HepG2 (cell line): ENCODE measurements around the gene ALLC. TPM values are rescaled to one million over a fixed set of nuclear protein-coding genes. Genes with fewer than 3 reads are reported as not detected.

Source experiments
- ATAC-seq: fragments of 200-7000 bp; cut with Tn5 transposase; 3 replicates; pipeline ENCODE4 v1.9.1; 2020; ENCODE audit warnings: mild to moderate bottlenecking, moderate library complexity
- BruUV-seq: library from RNA; stranded (reverse); fragments of 400-500 nt; replicated peaks from 2 replicates; lab custom pipeline; 2021; lab: Mats Ljungman, UMichigan
- CTCF ChIA-PET: fragments of 300-600 bp; formaldehyde crosslinking; extraction: SDS; loops from one replicate; lab custom pipeline; 2021; ENCODE audit warnings: low total read pairs, inconsistent platforms, low intra/inter-chr PET ratio; lab: Yijun Ruan, JAX
- POLR2A ChIA-PET: fragments of 350-600 bp; sonication (Branson Sonifier 250); formaldehyde crosslinking; loops from one replicate; lab custom pipeline; 2020; ENCODE audit warnings: antibody characterized with exemption, inconsistent platforms; lab: Yijun Ruan, JAX
- DNase-seq: peaks from one replicate; pipeline ENCODE4 v3.0.0-alpha.2; 2015; ENCODE audit warnings: low spot score
- FAIRE-seq: peaks from 3 replicates; lab custom pipeline; 2011; peaks lifted over from hg19 to GRCh38; lab: Jason Lieb, UNC
- H2AFZ ChIP-seq: one replicate; pipeline ENCODE4 v1.6.1; 2011; ENCODE audit warnings: low read length, inconsistent platforms
- H3K27ac ChIP-seq: fragments of 300-600 bp; 3 replicates; pipeline ENCODE4 v1.8.0; 2011; ENCODE audit warnings: mixed run types, mild to moderate bottlenecking, mixed read lengths, low read length, inconsistent platforms; ENCODE audit not compliant: insufficient read depth; ENCODE audit errors: extremely low read length
- H3K27me3 ChIP-seq, 2 experiments: fragments of 200-600 bp in 1 of 2; 2 replicates in 1 of 2; 3 replicates in 1 of 2; pipeline versions ENCODE4 v1.6.0 to v1.8.0; 2011; ENCODE audit warnings: low read length in 2 of 2, mild to moderate bottlenecking in 2 of 2, moderate library complexity in 2 of 2, inconsistent platforms in 1 of 2; ENCODE audit not compliant: insufficient read depth in 2 of 2, control insufficient read depth in 1 of 2
- H3K36me3 ChIP-seq, 2 experiments: fragments of 200-600 bp in 1 of 2; replicated peaks in 1 of 2; 2 replicates in 1 of 2; 3 replicates in 1 of 2; pipeline versions ENCODE4 v1.5.1 to v1.8.0; 2011; ENCODE audit warnings: low read length in 2 of 2, inconsistent platforms in 1 of 2; ENCODE audit not compliant: insufficient read depth in 2 of 2, control insufficient read depth in 1 of 2
- H3K4me1 ChIP-seq: 2 replicates; pipeline ENCODE4 v1.5.1; 2012; ENCODE audit warnings: low read length, inconsistent platforms; ENCODE audit not compliant: insufficient read depth
- H3K4me2 ChIP-seq: 2 replicates; pipeline ENCODE4 v1.6.0; 2011; ENCODE audit warnings: low read depth, low read length, inconsistent platforms
- H3K4me3 ChIP-seq, 3 experiments: fragments of 200-600 bp in 1 of 3; sonication (generic), shearing (Covaris generic) in 1 of 3; replicated peaks in 1 of 3; 2 replicates each; pipeline ENCODE4 v1.5.1; 2011 to 2016; ENCODE audit warnings: low read length in 3 of 3, inconsistent platforms in 2 of 3, low read depth in 2 of 3, mild to moderate bottlenecking in 2 of 3, control low read depth in 1 of 3, mixed read lengths in 1 of 3; ENCODE audit not compliant: insufficient read depth in 1 of 3
- H3K79me2 ChIP-seq: one replicate; pipeline ENCODE4 v1.6.1; 2011; ENCODE audit warnings: low read length, inconsistent platforms; ENCODE audit not compliant: insufficient read depth
- H3K9ac ChIP-seq: 2 replicates; pipeline ENCODE4 v1.6.0; 2011; ENCODE audit warnings: mild to moderate bottlenecking, low read depth, low read length, inconsistent platforms; ENCODE audit not compliant: insufficient read depth
- H3K9me3 ChIP-seq: 2 replicates; pipeline ENCODE4 v1.5.1; 2012; ENCODE audit warnings: mild to moderate bottlenecking, low read length
- H4K20me1 ChIP-seq: 2 replicates; pipeline ENCODE4 v1.6.0; 2011; ENCODE audit warnings: inconsistent platforms, mild to moderate bottlenecking, low read length, moderate library complexity; ENCODE audit not compliant: insufficient read depth
- CREM ChIP-seq, 2 experiments: sonication (generic) in 1 of 2; formaldehyde crosslinking in 1 of 2; IDR thresholded peaks; 2 replicates each; pipeline versions ENCODE4 v1.4.0 to v1.6.1; 2016 to 2020; ENCODE audit warnings: antibody characterized with exemption in 1 of 2, mild to moderate bottlenecking in 1 of 2, missing genetic modification reagents in 1 of 2
- HMGA1 ChIP-seq: sonication (generic); formaldehyde crosslinking; conservative IDR thresholded peaks from 2 replicates; pipeline ENCODE4 v1.4.0; 2020; ENCODE audit warnings: missing genetic modification reagents
- KDM3A ChIP-seq: IDR thresholded peaks from 2 replicates; pipeline ENCODE4 v1.6.1; 2018; ENCODE audit warnings: low read depth, missing compliant biosample characterization
- MAZ ChIP-seq, 2 experiments: sonication (generic) in 1 of 2; formaldehyde crosslinking in 1 of 2; IDR thresholded peaks; 2 replicates each; pipeline versions ENCODE4 v1.5.0 to v1.6.1; 2012 to 2020; ENCODE audit warnings: low read depth in 2 of 2, mild to moderate bottlenecking in 2 of 2, borderline replicate concordance in 1 of 2, improper control_type of control experiment in 1 of 2, low read length in 1 of 2, missing genetic modification reagents in 1 of 2, moderate library complexity in 1 of 2
- PHF20 ChIP-seq: sonication (generic); formaldehyde crosslinking; IDR thresholded peaks from 2 replicates; pipeline ENCODE4 v1.5.0; 2020; ENCODE audit warnings: mild to moderate bottlenecking, missing genetic modification reagents
- RBFOX2 ChIP-seq: fragments of 200-400 bp; formaldehyde crosslinking; IDR thresholded peaks from 2 replicates; pipeline ENCODE4 v1.6.1; 2017; ENCODE audit warnings: low read depth, mild to moderate bottlenecking, low read length
- RBM39 ChIP-seq: fragments of 200-400 bp; formaldehyde crosslinking; IDR thresholded peaks from one replicate; pipeline ENCODE4 v1.6.1; 2018; ENCODE audit warnings: antibody characterized with exemption, mild to moderate bottlenecking, low read depth, low read length; ENCODE audit not compliant: poor library complexity, severe bottlenecking
- SIN3B ChIP-seq: fragments of 150-350 bp; IDR thresholded peaks from 2 replicates; pipeline ENCODE4 v1.6.1; 2014; ENCODE audit warnings: low read length
- SP2 ChIP-seq: sonication (generic); formaldehyde crosslinking; IDR thresholded peaks from 2 replicates; pipeline ENCODE4 v1.5.1; 2020; ENCODE audit warnings: mild to moderate bottlenecking, missing genetic modification reagents
- SRY ChIP-seq: sonication (generic); formaldehyde crosslinking; IDR thresholded peaks from 2 replicates; pipeline ENCODE4 v1.8.0; 2022; ENCODE audit warnings: mild to moderate bottlenecking, missing genetic modification reagents
- ZBTB8A ChIP-seq: sonication (generic); formaldehyde crosslinking; IDR thresholded peaks from 2 replicates; pipeline ENCODE4 v1.4.0; 2020; ENCODE audit warnings: mild to moderate bottlenecking, low read depth, missing genetic modification reagents, borderline replicate concordance
- ZNF143 ChIP-seq: sonication (generic); formaldehyde crosslinking; IDR thresholded peaks from 2 replicates; pipeline ENCODE4 v1.4.0; 2020; ENCODE audit warnings: missing genetic modification reagents
- ZNF33B ChIP-seq: sonication (generic); formaldehyde crosslinking; IDR thresholded peaks from 2 replicates; pipeline ENCODE4 v1.5.1; 2020; ENCODE audit warnings: mild to moderate bottlenecking, missing genetic modification reagents
- ZNF44 ChIP-seq: sonication (generic); formaldehyde crosslinking; IDR thresholded peaks from 2 replicates; pipeline ENCODE4 v1.5.1; 2020; ENCODE audit warnings: mild to moderate bottlenecking, missing genetic modification reagents
- ZNF451 ChIP-seq: sonication (generic); formaldehyde crosslinking; IDR thresholded peaks from 2 replicates; pipeline ENCODE4 v1.5.0; 2020; ENCODE audit warnings: mild to moderate bottlenecking, missing genetic modification reagents
- WGBS: methylation state at CpG from one replicate; pipeline ENCODE4 v1.1.6; 2017; ENCODE audit warnings: low lambda C conversion rate; 5-methylcytosine and 5-hydroxymethylcytosine counted together
- in situ Hi-C: cut with HindIII; loops from 2 replicates; pipeline ENCODE4 v1.10.0; 2017; ENCODE audit warnings: low pct_unique_long_range_greater_than_20kb; ENCODE audit not compliant: extremely low pct_ligation_motif_present
- intact Hi-C: fragments of 100-400 bp; cut with micrococcal nuclease; formaldehyde crosslinking; loops from one replicate; pipeline ENCODE4 v1.10.0; 2022; ENCODE audit not compliant: unreplicated experiment
- polyA plus RNA-seq, 8 experiments: library from polyadenylated mRNA; depleted of rRNA in 3 of 8; stranded (reverse) in 7 of 8; unstranded in 1 of 8; fragments of >200 nt; fragmentation: Illumina TruSeq in 4 of 8; extraction: Trizol in 4 of 8; gene quantifications; 2 replicates each; pipeline versions ENCODE4 v1.2.1 to v1.2.3, GENCODE V29; 2011 to 2016; ENCODE audit warnings: low read depth in 4 of 8, missing spikeins in 1 of 8, mixed read lengths in 1 of 8; ENCODE audit not compliant: insufficient read depth in 1 of 8
- total RNA-seq, 5 experiments: library from RNA; depleted of rRNA; stranded (reverse); fragments of >200 nt; fragmentation: Illumina TruSeq; extraction: Trizol; gene quantifications; 2 replicates each; pipeline ENCODE4 v1.2.3, GENCODE V29; 2016; ENCODE audit warnings: low read depth in 1 of 5
- TF ChIP-seq, protein P1 (sequence below): sonication (generic); formaldehyde crosslinking; IDR thresholded peaks from 2 replicates; pipeline ENCODE4 v1.5.1; 2020; ENCODE audit warnings: mild to moderate bottlenecking, moderate library complexity, missing genetic modification reagents
- TF ChIP-seq, protein P2 (sequence below): sonication (generic); formaldehyde crosslinking; IDR thresholded peaks from 2 replicates; pipeline ENCODE4 v1.4.0; 2020; ENCODE audit warnings: missing genetic modification reagents, borderline replicate concordance

ALLC gene
- total and polyA plus RNA-seq, 2 of the 13 experiments (the other 11 are each of a cell fraction or from before 2014, with no cell fraction given): 0.08 to 0.11 TPM

- TF ChIP-seq ZNF33B (no peak), PHF20 (CRISPR knock-in tag) (no peak), SRY (no peak), SP2 (CRISPR knock-in tag) (no peak), ZNF451 (CRISPR knock-in tag) (no peak), SIN3B (no peak)
- peaks cover 10 to 88% of the 10 kb centered on the region in 2 experiments for H3K27me3 ChIP-seq
- in situ Hi-C loops: no loop called here
- no peak for DNase-seq
- H3K9ac ChIP-seq: no peak overlapping the region
- ChIA-PET POLR2A (no interaction called here), CTCF (no interaction called here)
- H4K20me1 ChIP-seq: no peaks in the 10 kb centered on the region
- H3K27ac ChIP-seq: no peak overlapping the region
- no peaks in the 10 kb centered on the region for H3K79me2 ChIP-seq
- H3K36me3 ChIP-seq: no peaks in the 10 kb centered on the region
- no peaks in the 10 kb centered on the region for H3K9me3 ChIP-seq
- intact Hi-C loops: no loop called here
- H3K4me2 ChIP-seq: no peak overlapping the region
- no peaks in the 10 kb centered on the region for H3K4me1 ChIP-seq
- no peak for FAIRE-seq
- no TSS peak for BruUV-seq
- 8% methylated on average over 9 of the region's 9 CpGs for WGBS
- H2AFZ ChIP-seq: no peak overlapping the region
- no peak for ATAC-seq
- no peak overlapping the region for H3K4me3 ChIP-seq
Measured at GRCh38 chr2:3729786-3730185, 71.8 kb downstream of the ALLC start.

DNA sequence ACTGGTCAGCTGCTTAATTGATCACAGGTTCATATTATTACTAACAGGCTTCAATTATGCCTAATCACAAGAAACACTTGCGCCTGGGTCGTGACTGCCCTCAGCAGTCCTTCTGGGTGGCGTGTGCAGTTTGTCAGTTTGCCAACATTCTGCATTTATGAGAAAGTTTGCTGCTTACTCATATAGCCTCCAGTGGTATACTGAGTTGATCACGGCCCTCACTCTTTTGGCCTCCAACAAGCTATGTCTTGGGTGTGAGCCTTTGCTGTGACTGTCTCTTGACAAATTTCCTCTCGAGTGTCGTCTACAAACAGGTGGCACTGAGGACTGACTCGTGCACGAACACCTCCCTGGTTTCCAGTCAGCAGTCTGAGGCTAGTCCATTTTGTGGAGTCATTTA lies 72.6 kb downstream of the ALLC start:
- WGBS: 13% methylated on average over 8 of the region's 8 CpGs
- H3K27ac ChIP-seq: no peak overlapping the region
- in situ Hi-C loops: no loop called here
- intact Hi-C loops: no loop called here
- BruUV-seq: no TSS peak
- H2AFZ ChIP-seq: no peak overlapping the region
- DNase-seq (no peak), FAIRE-seq (no peak), ATAC-seq (no peak)
- H3K4me3 ChIP-seq: no peak overlapping the region
- no peak overlapping the region for H3K4me2 ChIP-seq
- peaks cover 9 to 81% of the 10 kb centered on the region in 2 experiments for H3K27me3 ChIP-seq
- H3K9ac ChIP-seq: no peak overlapping the region
- POLR2A ChIA-PET: no interaction called here
- no peaks in the 10 kb centered on the region for H3K79me2 ChIP-seq
- no peaks in the 10 kb centered on the region for H3K36me3 ChIP-seq
- no peaks in the 10 kb centered on the region for H3K4me1 ChIP-seq
- H3K9me3 ChIP-seq: no peaks in the 10 kb centered on the region
- H4K20me1 ChIP-seq: no peaks in the 10 kb centered on the region
- CTCF ChIA-PET: no interaction called here
- TF ChIP-seq ZBTB8A (no peak), HMGA1 (CRISPR knock-in tag) (no peak), RBFOX2 (no peak), CREM (IDR thresholded peaks at IDR 0.05) (no peak), CREM (CRISPR knock-in tag; IDR thresholded peaks at IDR 0.05) (no peak), ZNF143 (CRISPR knock-in tag) (no peak), ZNF44 (CRISPR knock-in tag) (no peak), MAZ (IDR thresholded peaks at IDR 0.05; ENCODE audit: borderline replicate concordance, low read depth, low read length) (no peak), MAZ (CRISPR knock-in tag; IDR thresholded peaks at IDR 0.05; ENCODE audit: low read depth) (no peak), RBM39 (no peak), KDM3A (CRISPR knock-in tag) (no peak)
- TF ChIP-seq, protein P1, sequence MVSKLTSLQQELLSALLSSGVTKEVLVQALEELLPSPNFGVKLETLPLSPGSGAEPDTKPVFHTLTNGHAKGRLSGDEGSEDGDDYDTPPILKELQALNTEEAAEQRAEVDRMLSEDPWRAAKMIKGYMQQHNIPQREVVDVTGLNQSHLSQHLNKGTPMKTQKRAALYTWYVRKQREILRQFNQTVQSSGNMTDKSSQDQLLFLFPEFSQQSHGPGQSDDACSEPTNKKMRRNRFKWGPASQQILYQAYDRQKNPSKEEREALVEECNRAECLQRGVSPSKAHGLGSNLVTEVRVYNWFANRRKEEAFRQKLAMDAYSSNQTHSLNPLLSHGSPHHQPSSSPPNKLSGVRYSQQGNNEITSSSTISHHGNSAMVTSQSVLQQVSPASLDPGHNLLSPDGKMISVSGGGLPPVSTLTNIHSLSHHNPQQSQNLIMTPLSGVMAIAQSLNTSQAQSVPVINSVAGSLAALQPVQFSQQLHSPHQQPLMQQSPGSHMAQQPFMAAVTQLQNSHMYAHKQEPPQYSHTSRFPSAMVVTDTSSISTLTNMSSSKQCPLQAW (CRISPR knock-in tag): no peak
- TF ChIP-seq, protein P2, sequence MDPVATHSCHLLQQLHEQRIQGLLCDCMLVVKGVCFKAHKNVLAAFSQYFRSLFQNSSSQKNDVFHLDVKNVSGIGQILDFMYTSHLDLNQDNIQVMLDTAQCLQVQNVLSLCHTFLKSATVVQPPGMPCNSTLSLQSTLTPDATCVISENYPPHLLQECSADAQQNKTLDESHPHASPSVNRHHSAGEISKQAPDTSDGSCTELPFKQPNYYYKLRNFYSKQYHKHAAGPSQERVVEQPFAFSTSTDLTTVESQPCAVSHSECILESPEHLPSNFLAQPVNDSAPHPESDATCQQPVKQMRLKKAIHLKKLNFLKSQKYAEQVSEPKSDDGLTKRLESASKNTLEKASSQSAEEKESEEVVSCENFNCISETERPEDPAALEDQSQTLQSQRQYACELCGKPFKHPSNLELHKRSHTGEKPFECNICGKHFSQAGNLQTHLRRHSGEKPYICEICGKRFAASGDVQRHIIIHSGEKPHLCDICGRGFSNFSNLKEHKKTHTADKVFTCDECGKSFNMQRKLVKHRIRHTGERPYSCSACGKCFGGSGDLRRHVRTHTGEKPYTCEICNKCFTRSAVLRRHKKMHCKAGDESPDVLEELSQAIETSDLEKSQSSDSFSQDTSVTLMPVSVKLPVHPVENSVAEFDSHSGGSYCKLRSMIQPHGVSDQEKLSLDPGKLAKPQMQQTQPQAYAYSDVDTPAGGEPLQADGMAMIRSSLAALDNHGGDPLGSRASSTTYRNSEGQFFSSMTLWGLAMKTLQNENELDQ (CRISPR knock-in tag): no peak
